Uterus (tissue), 2 donors: ENCODE measurements around the gene ZNF574.

ENCODE experiments used
- CTCF ChIP-seq, 4 experiments: fragments of 200-600 bp in 2 of 4; fragments of 450-650 bp in 2 of 4; sonication (generic) in 2 of 4; IDR thresholded peaks; one replicate each; pipeline ENCODE4 v1.5.1; 2016 to 2019; ENCODE audit warnings: antibody characterized with exemption in 4 of 4, mild to moderate bottlenecking in 2 of 4, moderate library complexity in 1 of 4
- POLR2A ChIP-seq, 2 donors: fragments of 450-650 bp; IDR thresholded peaks; one replicate each; pipeline ENCODE4 v1.6.1; 2016; ENCODE audit warnings: antibody characterized with exemption in 2 of 2, mild to moderate bottlenecking in 1 of 2, moderate library complexity in 1 of 2

GRCh38 chr19:42065051-42065450, 10.9 kb upstream of the ZNF574 start:
- TF ChIP-seq CTCF (IDR thresholded peaks at IDR 0.05), result no peak
- no peak for TF ChIP-seq POLR2A (IDR thresholded peaks at IDR 0.05)
